GM23338 (cell line): ENCODE measurements around the gene TP73.

Experiments
- CTCF ChIP-seq, 2 experiments: fragments of 200-600 bp in 1 of 2; sonication (generic) in 1 of 2; conservative IDR thresholded peaks; 2 replicates each; pipeline versions ENCODE4 v1.5.1 to v1.6.1; 2016 to 2017; ENCODE audit warnings: antibody characterized with exemption in 2 of 2, low read depth in 2 of 2, mild to moderate bottlenecking in 2 of 2, moderate library complexity in 1 of 2
- ETS1 ChIP-seq: IDR thresholded peaks from 2 replicates; pipeline ENCODE4 v1.6.1; 2016; ENCODE audit warnings: antibody characterized with exemption
- EZH2 ChIP-seq: fragments of 200-600 bp; sonication (generic); IDR thresholded peaks from one replicate; pipeline ENCODE4 v1.8.0; 2017; ENCODE audit warnings: antibody characterized with exemption, mild to moderate bottlenecking, low read depth; ENCODE audit not compliant: unreplicated experiment
- EZH2phosphoT487 ChIP-seq: fragments of 200-600 bp; sonication (generic); IDR thresholded peaks from one replicate; pipeline ENCODE4 v1.8.1; 2018; ENCODE audit warnings: antibody characterized with exemption; ENCODE audit not compliant: unreplicated experiment
- POLR2AphosphoS5 ChIP-seq: IDR thresholded peaks from 2 replicates; pipeline ENCODE4 v1.6.1; 2016; ENCODE audit warnings: antibody characterized with exemption, low read depth
- REST ChIP-seq: IDR thresholded peaks from one replicate; pipeline ENCODE4 v1.6.1; 2018; ENCODE audit warnings: antibody characterized with exemption; ENCODE audit not compliant: unreplicated experiment
- ZNF114 ChIP-seq: fragments of 250-450 bp; sonication (Bioruptor Pico); IDR thresholded peaks from 2 replicates; pipeline ENCODE4 v1.5.0; 2020; ENCODE audit warnings: mild to moderate bottlenecking, moderate library complexity

GRCh38 chr1:3685906-3686305, 33.6 kb downstream of the TP73 start:
- TF ChIP-seq CTCF (conservative IDR thresholded peaks at IDR 0.05; ENCODE audit: low read depth in 2 of 2) (no peak), REST (no peak), EZH2 (no peak), POLR2AphosphoS5 (no peak), ETS1 (no peak), EZH2phosphoT487 (no peak), ZNF114 (CRISPR knock-in tag) (no peak)
